ENCODE results near the gene SLC66A2. TPM values are rescaled to one million over a fixed set of nuclear protein-coding genes. Genes with fewer than 3 reads are reported as not detected.

Gene SLC66A2
- total RNA-seq, 1 experiment from 2014 or later, result 13.0 TPM

GRCh38 chr18:79922971-79923411 is 28.5 kb downstream of the SLC66A2 start:
- Histone ChIP-seq H3K9me3 (ENCODE audit: control insufficient read depth, low read depth, low read length) (no peaks in the 10 kb centered on the region), H3K79me1 (ENCODE audit: insufficient read depth, low read depth, low read length, poor library complexity, severe bottlenecking) (no peaks in the 10 kb centered on the region), H2BK20ac (ENCODE audit: low read depth, low read length, poor library complexity, severe bottlenecking) (no peak overlapping the region), H4K91ac (ENCODE audit: insufficient read length, low read depth, low read length) (no peak overlapping the region), H2BK120ac (ENCODE audit: low read depth, low read length, poor library complexity, severe bottlenecking) (no peak overlapping the region), H3K18ac (ENCODE audit: insufficient read length, low read depth, low read length) (no peak overlapping the region), H2BK5ac (ENCODE audit: insufficient read length, low read length) (no peak overlapping the region), H3K4ac (ENCODE audit: low read depth, low read length) (no peak overlapping the region), H4K8ac (replicated peaks; ENCODE audit: insufficient read length, low read depth, low read length) (no peak overlapping the region), H3T11ph (ENCODE audit: low read length) (no peak overlapping the region), H3K56ac (ENCODE audit: insufficient read length, low read depth, low read length) (no peak overlapping the region), H3K4me1 (ENCODE audit: insufficient read depth, low read length) (no peaks in the 10 kb centered on the region), H4K5ac (ENCODE audit: insufficient read length, low read depth, low read length) (no peak overlapping the region), H3K23me2 (ENCODE audit: insufficient read length, low read depth, low read length, poor library complexity, severe bottlenecking) (no peaks in the 10 kb centered on the region), H3K4me2 (ENCODE audit: insufficient read depth, insufficient read length, low read length) (no peak overlapping the region), H2AK5ac (ENCODE audit: insufficient read length, low read length) (no peak overlapping the region), H2AFZ (ENCODE audit: low read length) (no peak overlapping the region), H3K79me2 (ENCODE audit: insufficient read depth, low read length) (no peaks in the 10 kb centered on the region), H4K20me1 (ENCODE audit: control insufficient read depth, insufficient read depth, insufficient read length) (no peaks in the 10 kb centered on the region), H2BK12ac (ENCODE audit: insufficient read length, low read depth, low read length) (no peak overlapping the region), H3K27ac (ENCODE audit: insufficient read length, low read depth, low read length) (no peak overlapping the region), H3K14ac (ENCODE audit: insufficient read depth, low read length) (no peak overlapping the region), H3K27me3 (ENCODE audit: insufficient read depth, low read length) (no peaks in the 10 kb centered on the region), H3K23ac (ENCODE audit: insufficient read length, low read depth, low read length) (no peak overlapping the region), H2BK15ac (ENCODE audit: low read depth, low read length) (no peak overlapping the region), H3K9ac (ENCODE audit: extremely low read depth, insufficient read length, low read length) (no peak overlapping the region)
- Mint-ChIP-seq H3K4me1 (peaks cover 13% of the 10 kb centered on the region in 2 experiments), H3K9me3 (peaks cover 7 to 10% of the 10 kb centered on the region in 2 experiments; a peak in 3 of 5 replicates), H3K27me3 (ENCODE audit: low read depth) (no peaks in the 10 kb centered on the region; the same call in 1 of the 2 replicates), H3K36me3 (ENCODE audit: insufficient read depth in 1 of 3, low read depth in 3 of 3) (peaks cover 2 to 15% (median 7%) of the 10 kb centered on the region in 3 experiments; a peak in 4 of 7 replicates), H3K27ac (no peak overlapping the region), H3K4me3 (no peak overlapping the region)
- peak; percentile 19 for DNase-seq
- TF ChIP-seq, protein P1, sequence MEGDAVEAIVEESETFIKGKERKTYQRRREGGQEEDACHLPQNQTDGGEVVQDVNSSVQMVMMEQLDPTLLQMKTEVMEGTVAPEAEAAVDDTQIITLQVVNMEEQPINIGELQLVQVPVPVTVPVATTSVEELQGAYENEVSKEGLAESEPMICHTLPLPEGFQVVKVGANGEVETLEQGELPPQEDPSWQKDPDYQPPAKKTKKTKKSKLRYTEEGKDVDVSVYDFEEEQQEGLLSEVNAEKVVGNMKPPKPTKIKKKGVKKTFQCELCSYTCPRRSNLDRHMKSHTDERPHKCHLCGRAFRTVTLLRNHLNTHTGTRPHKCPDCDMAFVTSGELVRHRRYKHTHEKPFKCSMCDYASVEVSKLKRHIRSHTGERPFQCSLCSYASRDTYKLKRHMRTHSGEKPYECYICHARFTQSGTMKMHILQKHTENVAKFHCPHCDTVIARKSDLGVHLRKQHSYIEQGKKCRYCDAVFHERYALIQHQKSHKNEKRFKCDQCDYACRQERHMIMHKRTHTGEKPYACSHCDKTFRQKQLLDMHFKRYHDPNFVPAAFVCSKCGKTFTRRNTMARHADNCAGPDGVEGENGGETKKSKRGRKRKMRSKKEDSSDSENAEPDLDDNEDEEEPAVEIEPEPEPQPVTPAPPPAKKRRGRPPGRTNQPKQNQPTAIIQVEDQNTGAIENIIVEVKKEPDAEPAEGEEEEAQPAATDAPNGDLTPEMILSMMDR (conservative IDR thresholded peaks at IDR 0.05), result no peak
- WGBS (ENCODE audit: extremely low coverage, insufficient read length, low lambda C conversion rate), result no CpG with 5 or more reads among the region's 17 CpGs
